HG02571 (cell line): Measurements from ENCODE around the gene TMEM150A.
A peak's percentile ranks its signal among the peaks of the same experiment; 100 is the strongest.
"Not testable (repeated sequence)": the region's sequence is repeated elsewhere in the genome, so short reads cannot be mapped to it uniquely, and the experiment has no call there.

Source experiments
- ATAC-seq: cut with Tn5 transposase; IDR thresholded peaks from one replicate; pipeline ENCODE4 v1.9.1; 2021; ENCODE audit warnings: mild to moderate bottlenecking, moderate library complexity; ENCODE audit not compliant: unreplicated experiment

Gene TMEM150A, protein sequence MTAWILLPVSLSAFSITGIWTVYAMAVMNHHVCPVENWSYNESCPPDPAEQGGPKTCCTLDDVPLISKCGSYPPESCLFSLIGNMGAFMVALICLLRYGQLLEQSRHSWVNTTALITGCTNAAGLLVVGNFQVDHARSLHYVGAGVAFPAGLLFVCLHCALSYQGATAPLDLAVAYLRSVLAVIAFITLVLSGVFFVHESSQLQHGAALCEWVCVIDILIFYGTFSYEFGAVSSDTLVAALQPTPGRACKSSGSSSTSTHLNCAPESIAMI

GRCh38 chr2:85602476-85603234 is at the start of gene TMEM150A:
Gene TMEM150A, minus strand, starts transcription at chr2:85602698. Its CDS starts 750 bp downstream, at chr2:85601948.
- ATAC-seq, result peak; percentile 97

DNA sequence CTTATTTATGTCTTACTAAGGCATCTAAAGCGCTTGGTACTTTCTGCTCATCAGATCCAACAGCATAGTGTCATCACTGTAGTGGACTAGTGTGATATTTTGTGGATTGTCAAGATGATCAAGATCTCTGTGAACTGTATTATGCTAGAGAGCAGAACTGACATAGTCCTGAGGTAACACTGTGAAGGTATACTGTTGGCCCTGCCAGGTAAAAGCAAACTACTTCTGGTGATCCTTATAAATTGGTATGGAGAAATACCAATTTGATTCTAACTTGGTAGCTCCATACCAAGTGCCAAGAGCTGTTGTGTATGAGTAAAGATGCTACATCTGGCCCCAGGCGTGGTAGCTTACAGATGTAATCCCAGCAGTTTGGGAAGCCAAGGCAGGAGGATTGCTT is 49.6 kb upstream of the TMEM150A start:
- no peak for ATAC-seq

- ATAC-seq, result no peak
These were observed 48.6 kb upstream of the TMEM150A start for GRCh38 chr2:85651097-85651496.

DNA sequence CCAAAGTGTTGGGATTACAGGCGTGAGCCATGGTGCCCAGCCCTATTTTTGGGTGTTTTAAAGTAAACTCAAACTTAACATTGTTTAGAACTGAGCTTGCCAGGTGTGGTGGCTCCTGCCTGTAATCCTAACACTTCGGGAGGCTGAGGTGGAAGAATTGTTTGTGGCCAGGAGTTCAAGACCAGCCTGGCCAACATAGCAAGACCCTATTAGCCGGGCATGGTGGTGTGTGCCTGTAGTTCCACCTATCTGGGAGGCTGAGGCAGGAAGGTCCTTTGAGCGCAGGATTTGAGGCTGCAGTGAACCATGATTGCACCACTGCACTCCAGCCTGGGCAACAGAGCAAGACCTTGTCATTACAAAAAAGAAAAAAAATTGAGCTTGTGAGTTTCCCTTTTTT is 48.0 kb upstream of the TMEM150A start:
- no peak for ATAC-seq

DNA sequence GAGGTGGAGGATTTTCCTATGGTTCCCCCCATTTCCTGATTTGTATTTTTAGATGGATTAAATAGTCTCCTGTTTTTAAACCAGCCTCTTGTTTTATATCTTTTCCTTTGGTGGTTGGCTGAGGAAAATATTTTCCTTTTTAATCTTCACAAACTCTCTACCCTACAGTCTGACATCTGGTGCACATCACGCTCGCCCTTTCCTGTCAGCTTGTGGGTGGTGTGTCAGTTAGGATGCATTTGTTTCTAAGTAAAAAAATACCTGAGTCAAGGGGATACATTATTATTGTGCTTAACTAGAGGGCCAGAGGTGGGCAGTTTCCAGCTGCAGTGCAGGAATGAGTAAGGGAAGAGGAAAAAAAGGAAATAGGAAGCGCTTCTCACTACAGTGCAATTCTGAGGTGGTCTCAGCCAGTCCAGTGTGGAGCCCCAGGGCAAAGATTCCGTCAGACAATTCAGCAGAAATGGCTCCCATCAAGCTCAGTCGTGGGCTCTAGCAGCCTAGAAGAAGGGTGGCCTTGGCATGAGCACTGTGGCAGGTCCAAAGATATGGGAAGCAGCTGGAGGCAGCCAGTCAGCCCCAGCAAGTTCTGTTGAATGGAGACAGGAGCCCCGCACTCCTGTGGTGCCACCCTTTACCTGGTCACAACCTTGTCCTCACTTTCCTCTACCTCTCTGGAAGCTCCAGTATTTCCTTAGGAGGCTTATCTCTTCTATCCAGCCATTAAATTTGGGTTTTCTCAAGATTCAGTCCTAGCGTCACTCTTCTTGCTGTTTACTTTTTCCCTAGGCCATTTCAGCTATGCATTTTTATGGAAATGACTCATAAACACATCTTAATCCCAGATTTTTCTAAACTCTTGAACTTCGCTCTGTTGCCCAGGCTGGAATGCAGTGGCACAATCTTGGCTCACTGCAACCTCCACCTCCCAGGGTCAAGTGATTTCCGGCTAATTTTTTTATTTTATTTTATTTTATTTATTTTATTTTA is 47.0 kb upstream of the TMEM150A start:
- ATAC-seq, result no peak

DNA sequence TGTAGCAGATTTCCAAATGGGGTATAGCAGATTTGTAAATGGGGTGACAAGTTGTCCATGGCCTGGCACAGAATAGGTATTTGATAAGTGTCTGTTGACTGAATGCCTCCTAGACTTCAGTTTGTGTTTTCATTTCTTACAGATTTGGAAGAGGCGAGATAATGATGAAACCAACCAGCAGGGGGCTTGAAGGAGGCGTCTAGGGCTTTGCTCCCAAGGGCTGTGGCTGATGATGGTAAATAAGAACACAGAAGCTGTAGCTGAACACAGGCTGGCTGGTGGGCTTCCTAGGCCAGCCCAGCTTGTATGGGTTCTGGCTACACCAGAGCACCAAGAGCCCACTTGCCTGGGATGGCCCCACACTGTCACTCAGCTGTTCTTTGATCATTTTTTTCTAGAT is 46.1 kb upstream of the TMEM150A start:
- ATAC-seq, result no peak

DNA sequence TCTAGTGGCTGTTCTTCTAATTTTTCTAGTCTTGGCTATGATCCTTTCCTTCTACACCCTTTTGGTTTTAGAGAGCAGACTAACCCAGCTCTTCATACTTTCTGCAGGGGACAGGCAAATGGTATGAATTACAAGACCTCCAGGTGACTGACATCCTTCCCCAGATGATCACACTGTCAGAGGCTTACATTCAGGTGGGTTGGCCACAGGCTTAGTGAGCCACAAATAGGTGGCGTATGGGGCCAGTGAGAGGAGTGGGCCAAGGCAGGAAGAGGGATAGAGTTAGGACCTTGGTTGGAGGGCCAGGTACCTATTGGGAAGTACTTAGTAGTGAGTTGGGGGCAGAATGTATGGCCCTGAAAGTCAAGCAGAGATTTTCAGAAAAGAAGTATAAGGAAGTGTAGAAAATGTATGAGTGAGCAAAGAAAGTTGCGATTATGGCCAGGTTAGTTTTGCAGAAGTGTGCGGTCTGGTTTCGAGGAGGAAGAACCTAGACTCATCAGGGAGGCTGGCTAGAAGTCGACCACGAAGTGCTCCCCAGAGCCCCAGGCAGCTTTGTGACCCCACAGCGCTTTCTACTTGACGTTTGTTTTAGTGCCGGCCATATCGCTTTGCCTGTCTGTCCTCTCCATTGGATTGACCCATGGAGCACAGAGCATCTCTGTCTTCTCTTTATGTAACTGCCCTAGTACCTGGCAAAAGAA is 45.5 kb upstream of the TMEM150A start:
- no peak for ATAC-seq

GRCh38 chr2:85646166-85646565 is 43.7 kb upstream of the TMEM150A start:
- no peak for ATAC-seq

- ATAC-seq, result no peak
These were observed 42.4 kb upstream of the TMEM150A start for GRCh38 chr2:85644909-85645308.

GRCh38 chr2:85642725-85643124 is 40.2 kb upstream of the TMEM150A start:
- no peak for ATAC-seq

GRCh38 chr2:85635636-85636035 is 33.1 kb upstream of the TMEM150A start:
- no peak for ATAC-seq

DNA sequence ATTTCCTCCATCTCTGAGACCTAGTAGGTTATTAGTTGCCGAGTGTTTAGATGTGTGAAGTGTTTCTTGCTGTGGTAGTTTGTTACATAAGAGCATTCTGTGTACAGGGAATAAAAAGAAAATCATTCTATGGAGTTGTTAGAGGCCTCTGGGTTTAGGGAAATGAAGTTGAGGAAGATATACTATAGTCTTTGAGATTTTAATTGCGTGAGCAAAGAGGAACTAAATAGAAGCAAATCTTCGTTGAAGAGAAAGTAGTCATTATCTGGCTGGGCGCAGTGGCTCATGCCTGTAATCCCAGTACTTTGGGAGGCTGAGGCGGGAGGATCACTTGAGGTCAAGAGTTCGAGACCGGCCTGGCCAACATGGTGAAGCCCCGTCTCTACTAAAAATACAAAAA is 32.5 kb upstream of the TMEM150A start:
- no peak for ATAC-seq

- no peak for ATAC-seq
These were observed 28.8 kb upstream of the TMEM150A start for GRCh38 chr2:85631316-85631715.

DNA sequence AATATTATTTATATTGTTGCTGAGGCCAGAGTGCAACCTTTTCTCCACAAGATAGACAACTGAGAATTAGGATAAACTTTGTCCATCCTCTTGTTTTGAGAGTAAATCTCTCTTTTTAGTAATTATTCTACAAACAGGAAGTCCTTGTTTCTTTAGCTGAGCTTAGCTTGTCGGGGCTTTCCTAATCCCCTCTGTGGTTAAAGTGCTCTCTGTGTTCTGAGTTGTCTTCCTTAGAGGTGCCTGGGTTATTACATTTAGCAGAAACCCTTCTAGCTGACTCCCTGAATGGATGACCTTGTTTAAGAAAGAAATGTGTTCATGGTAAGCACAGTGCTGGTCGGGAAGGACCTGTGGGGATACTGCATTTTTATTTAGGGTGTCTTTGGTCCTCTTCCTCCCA is 26.2 kb upstream of the TMEM150A start:
- ATAC-seq, result no peak

DNA sequence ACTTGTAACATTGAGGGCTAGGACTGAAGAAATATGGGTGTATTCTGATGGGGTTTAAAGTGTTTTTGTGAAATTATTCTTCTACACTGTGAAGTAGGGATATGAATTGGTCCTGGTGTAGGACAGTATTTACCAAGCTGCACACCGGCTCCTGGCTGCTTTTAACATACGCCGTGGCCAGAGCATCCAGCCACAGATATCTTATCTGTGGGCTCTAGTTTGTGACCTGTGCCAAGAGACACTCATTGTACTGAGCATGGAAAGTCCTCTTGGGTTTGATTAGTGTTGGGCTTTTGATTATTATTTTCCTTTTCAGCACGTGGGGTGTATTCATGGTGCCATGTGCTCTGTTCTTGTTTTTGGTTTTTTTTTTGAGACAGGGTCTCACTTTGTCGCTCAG is 21.5 kb upstream of the TMEM150A start:
- no peak for ATAC-seq

GRCh38 chr2:85621338-85621737 is 18.8 kb upstream of the TMEM150A start:
- ATAC-seq, result no peak

- no peak for ATAC-seq
These were observed 17.1 kb upstream of the TMEM150A start for GRCh38 chr2:85619617-85620016.

GRCh38 chr2:85617723-85618122 is 15.2 kb upstream of the TMEM150A start:
- not testable (repeated sequence) for ATAC-seq

GRCh38 chr2:85615413-85615728 is 12.9 kb upstream of the TMEM150A start:
- no peak for ATAC-seq

- not testable (repeated sequence) for ATAC-seq
These were observed 12.3 kb upstream of the TMEM150A start for GRCh38 chr2:85614757-85615156.
